GM18508 (cell line): ENCODE measurements around the gene MSL3B.

Experiments used
- ATAC-seq: cut with Tn5 transposase; IDR thresholded peaks from one replicate; pipeline ENCODE4 v1.9.1; 2021; ENCODE audit warnings: moderate number of reproducible peaks; ENCODE audit not compliant: insufficient read depth, unreplicated experiment

Gene MSL3B

DNA sequence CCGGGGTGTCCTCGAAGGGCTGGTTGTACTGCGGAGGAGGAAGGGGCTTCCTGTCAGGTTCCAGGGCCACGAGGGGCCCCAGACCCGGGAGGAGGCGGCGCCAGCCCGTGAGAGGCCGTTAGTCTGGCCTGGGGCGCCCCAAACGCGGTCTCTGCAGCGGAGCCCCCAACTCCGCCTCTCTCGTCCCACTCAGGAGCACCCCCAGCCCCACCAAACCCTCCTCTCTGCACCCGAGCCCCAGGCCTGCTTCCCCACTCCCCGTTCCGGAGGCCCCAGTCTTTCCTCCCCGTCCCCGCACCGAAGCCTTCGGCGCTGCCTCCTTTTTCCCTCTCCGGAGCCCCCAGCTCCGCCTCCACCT is 14.3 kb downstream of the MSL3B start:
- no peak for ATAC-seq

- ATAC-seq = no peak
These were observed 14.8 kb downstream of the MSL3B start for GRCh38 chr2:233853353-233853752.

DNA sequence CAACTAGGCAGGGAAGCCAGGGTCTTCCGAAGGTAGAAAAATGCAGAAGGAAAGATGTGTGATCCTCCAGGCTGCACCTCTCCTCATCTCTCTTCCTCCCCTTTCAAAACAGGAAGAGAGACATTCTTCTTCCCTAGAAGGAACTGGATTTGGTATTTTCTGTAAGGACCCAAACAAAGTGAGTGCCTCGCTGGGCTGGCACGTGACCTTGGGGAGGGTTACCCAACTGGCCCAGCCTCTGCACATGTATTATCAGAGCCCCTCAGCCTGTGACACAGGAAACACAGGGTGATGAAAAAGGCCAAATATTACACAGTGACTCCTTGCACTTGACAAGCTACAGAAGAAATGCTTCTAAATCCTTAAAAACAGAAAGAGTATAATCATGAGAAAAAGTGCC is 16.1 kb downstream of the MSL3B start:
- no peak for ATAC-seq

DNA sequence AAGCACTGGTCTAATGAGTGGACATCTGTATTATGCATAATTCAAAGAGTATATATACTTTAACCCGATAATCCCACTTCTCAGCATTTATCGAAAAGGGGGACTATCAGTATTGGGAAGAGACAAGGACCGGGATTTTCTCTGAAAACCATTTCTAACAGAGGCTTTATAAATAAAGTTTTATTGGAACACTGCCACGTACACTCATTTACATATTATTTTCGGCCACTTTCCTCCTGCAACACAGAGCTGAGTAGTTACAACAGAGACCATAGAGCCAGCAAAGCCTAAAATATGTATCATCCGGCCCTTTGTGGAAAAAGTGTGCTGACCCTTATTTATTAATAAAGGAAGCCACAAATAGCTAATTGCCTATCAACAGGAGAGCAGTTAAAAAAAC is 17.0 kb downstream of the MSL3B start:
- no peak for ATAC-seq

- no peak for ATAC-seq
These were observed 17.4 kb downstream of the MSL3B start for GRCh38 chr2:233850745-233851144.

DNA sequence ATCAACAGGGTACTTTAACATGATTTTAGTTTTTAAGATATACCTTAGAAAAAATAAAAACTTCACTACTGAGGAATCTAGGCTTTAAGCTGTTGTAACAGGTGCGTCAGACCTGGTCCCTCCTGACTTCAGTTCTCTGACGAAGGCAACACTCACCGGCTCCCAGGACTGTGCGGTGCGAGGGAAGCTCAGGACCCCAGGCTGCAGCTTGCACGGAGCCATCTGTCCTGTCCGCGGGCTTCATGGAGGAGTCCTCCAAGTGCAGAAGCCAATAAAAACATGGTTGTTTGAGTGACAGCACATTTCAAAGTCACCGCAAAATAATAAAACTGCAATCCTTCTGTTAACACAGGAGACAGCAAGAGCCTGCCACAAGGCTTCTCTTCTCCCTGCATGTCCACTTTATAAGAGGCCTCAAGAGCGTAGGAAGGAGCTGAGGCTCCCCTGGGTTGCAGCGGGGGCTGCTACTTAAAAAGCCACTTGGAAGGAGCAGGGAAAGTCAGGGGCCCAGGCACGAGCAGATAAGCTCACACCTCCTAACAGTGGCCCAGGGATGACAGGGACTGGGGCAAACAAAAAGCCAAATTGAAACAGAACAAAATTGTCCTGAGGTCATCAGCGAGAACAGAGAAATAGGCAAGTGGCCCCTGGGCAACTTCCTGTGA is 18.4 kb downstream of the MSL3B start:
- ATAC-seq = no peak

DNA sequence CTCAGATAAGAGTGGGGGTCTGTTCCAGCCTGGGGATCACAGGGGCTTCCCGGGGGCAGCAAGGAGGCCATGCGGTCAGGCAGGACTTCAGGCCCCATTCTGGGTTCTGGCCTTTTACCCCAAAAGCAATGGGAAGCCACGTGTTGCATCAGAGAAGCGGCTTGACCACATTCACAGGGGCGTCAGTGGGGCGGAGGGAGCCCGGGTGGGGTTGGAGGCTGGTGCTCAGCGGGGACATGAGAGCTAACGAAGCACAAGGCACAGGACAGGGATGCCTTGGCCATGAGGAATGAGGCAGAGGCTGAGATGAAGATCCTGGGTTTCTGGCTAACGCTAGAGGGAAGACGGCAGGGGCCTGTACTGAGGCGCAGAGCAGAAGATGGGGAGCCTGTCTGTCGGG is 19.9 kb downstream of the MSL3B start:
- ATAC-seq = no peak

DNA sequence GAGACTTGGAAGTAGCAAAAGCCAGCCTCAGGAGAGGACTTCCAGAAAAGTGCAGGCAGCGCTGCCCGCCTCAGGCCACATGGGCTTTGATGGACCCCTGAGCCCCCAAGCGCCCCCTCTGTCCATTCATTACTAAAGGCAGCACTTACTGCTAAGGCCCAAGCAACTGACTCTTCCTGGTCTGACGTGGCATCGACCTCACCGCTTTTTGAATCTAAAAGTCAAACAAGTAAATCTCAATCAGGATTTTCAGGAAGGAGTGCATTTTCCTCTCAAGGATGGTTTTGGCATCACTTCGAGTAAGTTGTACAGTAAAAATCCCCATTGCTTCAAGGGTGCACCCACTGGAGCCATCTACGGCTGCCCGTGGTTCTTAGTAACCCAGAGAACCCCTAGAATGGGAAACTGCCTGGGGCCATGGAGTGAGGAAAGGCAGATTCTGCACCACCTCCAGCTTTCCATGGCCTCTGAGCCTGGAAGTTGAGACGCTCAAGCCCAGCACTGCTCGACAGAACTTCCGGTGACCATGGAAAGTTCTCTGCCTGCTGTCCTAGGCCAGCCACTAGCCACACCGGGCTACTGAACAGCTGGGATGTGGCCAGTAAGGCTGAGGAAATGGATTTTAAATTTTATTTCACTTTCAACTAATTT is 20.8 kb downstream of the MSL3B start:
- no peak for ATAC-seq

DNA sequence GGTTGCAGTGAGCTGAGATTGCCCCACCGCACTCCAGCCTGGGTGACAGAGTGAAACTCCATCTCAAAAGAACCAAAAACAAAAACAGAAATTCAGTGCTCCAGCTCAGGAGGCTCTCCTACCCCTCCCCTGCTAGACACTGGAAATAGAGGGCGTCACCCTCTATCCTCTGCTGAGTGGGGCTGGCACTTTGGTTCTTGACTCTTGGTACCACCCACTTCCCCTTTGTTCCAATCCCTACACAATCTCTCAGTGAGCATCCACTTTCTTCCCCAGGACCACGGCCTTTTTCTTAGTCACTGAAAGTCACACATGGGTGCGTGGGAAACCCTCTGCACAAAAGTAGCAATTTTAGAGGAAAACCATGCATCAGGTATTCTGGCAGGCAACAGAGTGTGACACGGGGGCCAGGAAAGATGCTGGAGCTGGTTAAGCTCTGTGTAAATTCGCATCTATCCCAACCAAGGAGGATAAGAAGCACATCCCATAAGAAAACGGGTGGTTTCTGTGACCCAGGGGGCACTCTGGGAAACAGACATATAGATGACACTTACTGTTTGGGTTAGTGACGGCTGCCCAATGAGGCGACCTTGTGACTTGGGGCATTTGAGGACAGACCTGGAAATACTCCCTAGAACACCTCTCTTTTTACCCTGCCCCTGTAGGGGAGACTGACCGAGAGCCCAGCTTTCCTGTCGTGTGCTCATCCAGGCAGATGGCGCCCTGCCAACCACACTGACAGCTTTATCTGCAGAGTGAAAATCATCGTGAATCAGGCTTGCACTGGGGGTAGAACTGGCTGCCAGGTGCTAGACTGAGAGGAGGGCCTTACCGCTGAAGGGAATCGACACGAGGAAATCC is 21.6 kb downstream of the MSL3B start:
- no peak for ATAC-seq

DNA sequence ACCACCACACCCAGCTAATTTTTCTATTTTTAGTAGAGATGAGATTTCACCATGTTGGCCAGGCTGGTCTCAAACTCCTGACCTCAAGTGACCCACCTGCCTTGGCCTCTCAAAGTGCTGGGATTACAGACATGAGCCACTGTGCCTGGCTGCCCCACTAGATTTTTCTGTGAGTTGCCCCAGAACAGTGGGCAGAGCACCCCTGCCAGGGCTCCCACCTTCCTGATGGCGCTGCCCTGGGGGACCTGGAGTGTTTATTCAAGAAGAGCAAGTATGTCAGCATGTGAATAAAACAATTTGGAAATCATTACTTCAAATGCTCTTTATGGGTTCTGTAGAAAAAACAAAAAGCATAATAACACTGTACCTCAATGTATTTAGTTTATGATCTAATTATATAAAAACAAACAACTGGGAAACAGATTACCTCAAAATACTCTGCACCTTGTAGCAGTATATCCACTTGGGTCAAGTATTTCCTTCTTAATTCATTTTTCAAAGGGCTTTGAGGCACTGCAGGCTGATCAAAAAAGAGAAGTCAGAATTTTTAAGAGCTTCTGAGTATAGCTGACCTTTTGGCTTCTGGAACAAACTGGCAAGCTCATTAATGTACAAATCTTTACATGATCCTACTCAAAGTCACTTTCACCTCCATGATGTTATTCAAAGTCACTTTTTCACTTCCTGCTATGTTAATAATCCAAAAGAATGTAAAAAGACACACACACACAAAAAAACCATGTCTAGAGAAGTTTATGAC is 22.7 kb downstream of the MSL3B start:
- no peak for ATAC-seq

GRCh38 chr2:233844836-233845235 is 23.4 kb downstream of the MSL3B start:
- no peak for ATAC-seq

- no peak for ATAC-seq
These were observed 23.9 kb downstream of the MSL3B start for GRCh38 chr2:233844064-233844807.

- no peak for ATAC-seq
These were observed 27.0 kb downstream of the MSL3B start for GRCh38 chr2:233841183-233841582.

DNA sequence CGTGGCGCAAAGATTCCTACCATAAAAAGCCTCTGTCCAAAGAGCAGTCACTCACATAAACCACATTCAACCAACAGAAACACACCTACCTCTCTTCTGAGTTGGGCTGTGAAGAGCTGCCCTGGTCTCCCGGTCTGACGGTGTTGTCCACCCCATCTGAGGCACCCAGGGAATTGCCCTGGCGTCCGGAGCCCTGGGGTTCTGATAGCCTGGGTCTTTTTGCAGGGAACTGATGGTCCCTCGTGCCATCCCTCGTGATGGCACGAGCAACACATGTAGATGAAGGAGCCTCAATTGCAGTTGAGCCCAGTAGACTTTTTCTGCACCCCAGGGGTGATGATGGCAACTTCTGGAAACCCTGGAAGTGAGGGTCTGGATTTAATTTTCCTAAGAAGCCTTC is 27.7 kb downstream of the MSL3B start:
- no peak for ATAC-seq

DNA sequence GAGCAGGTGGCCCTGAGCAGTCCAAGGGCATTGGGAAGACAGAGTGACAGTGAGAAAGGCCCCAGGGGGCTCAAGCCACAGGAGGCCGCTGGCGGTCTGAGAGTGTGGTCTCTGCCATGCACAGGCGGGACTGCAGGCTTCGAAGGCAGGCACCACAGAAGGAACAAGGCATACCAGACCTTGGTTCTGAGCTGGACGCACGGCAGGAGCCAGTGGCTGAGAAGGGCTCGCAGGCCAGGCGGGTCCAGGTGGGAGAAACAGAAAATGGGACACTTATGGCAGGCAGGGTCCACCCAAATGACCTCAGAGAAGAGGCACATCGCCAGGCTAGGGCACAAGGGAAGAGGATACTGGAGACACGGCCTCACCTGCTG is 28.8 kb downstream of the MSL3B start:
- no peak for ATAC-seq

DNA sequence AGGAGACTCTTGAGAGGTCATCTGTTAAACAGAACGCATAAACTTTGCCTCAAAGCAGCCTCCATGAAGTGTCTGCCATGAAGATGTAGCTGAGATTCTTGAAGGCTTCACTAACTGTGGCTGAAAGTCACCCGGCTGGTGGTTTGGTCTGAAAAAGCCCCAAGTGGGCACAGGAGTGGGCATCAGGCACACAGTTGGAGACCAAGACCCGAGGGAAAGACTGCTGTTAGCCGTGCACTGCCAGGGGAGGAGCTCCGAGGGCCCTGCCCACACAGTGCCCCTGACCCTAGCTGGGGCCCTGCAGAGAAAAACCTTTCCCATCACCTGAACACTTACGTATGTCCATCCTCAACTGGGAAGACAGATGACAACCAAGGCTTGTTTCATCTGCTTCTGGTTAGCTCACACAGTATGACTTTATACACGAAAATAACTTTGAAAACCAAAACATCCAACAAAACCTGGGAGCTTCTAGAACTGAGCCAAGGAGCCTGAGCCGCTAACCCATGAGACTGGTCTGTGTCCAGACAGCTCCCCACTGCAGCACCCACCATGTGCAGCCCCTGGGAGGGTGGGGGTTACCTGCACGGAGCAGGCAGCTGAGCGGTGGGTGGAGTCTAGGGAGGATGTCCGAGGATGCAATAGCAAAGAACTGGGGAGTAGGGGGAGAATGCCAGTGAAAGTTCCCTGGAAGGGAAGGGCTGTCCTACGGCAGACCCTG is 29.3 kb downstream of the MSL3B start:
- no peak for ATAC-seq

DNA sequence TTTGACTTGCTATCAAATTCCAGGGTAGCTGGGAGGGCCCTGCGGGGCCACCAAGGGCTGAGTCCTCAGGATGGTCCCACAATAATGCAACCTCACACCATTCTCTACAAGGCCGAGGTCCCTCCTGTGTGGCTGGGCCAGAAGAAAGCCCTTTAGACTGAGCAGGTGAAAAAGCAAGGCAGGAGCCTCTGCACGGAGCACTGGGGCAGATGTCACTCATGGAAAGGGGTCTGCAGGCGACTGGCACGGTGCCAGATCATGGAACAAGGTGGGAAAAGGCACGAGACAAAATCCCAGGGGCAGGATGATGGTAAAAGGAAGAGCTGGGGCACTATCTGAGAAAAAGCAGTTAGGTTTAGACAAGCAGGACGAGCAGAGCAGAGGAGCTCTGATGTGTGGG is 29.9 kb downstream of the MSL3B start:
- no peak for ATAC-seq

DNA sequence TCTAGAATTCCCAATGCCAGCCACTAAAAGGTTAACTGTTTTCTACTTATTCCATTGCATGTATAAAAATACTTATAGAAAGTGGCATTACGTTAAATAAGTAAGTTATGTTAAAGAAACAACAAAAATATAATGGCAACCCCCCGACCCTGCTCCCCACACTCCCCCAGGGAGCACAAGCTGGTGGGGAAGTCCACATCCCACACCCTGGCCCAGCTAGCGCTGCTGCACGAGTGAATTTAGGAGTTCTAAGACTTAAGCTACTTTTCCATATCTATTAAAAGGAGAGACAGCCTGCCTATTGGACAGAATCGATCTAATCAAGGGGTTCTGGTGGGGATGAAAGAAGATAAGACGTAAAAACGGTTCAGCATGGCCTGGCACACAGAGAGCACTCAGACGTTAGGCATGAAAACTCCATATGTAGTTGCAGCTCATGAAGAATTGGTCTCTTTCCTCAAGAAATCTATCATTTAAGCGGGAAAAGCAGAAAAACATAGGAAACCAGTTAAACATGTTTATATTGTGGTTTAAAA is 30.4 kb downstream of the MSL3B start:
- ATAC-seq = no peak

DNA sequence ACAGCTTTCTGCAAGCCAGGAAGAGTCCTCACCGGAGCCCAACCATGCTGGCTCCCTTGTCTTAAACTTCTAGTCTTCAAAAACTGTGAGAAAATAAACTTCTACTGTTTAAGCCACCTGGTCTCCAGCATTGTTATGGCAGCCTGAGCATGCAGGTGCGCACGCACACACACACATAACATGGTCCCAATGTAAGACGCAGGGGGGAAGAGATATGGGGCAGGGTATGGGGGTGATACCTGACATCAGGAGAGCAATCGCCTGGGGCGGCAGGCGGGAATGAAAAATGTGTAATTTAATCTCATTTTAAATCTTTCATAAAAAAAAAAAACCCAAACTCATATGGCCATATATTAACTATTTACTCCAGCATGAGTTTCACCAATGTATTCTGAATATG is 31.8 kb downstream of the MSL3B start:
- no peak for ATAC-seq
